Measurements from ENCODE around the gene AMN1.

AMN1 gene

DNA sequence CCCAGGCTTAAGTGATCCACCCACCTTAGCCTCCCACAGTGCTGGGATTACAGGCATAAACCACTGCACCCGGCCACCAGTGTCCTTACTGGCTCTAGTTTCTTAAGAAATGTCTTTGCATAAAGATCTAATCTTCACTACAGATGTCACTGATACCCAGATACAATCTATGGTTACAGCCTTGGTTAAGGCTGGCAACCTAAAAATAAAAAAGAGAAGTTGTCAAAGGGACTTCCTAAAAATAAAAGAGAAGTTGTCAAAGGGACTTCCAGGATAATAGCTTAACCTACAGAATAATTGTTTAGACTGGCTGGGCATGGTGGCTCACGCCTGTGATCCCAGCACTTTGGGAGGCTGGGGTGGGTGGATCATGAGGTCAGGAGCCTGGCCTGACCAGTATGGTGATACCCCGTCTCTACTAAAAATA lies 41.7 kb downstream of the AMN1 start:
- WGBS = 100% methylated on average over 3 of the region's 3 CpGs

DNA sequence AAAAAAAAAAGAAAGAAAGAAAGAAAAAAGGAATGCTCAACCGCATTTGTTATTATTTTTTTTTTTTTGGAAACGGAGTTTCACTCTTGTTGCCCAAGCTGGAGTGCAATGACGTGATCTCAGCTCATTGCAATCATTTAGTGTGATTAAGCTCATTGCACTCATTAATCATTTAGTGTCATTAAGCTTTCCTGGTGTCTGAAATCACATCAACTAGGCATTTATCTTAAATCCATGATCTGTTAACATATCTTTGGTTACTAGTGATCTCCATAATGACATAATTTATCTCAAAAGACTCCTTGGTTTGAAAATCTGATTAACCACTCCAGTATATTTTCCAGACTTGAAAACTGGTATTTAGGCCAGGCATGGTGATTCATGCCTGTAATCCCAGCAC lies 43.0 kb downstream of the AMN1 start:
- Histone ChIP-seq H3K4me2 (ENCODE audit: low read length, poor library complexity, severe bottlenecking) (no peak overlapping the region), H3K4me1 (ENCODE audit: control insufficient read depth, insufficient read depth, low read depth, low read length) (no peaks in the 10 kb centered on the region), H3K23ac (ENCODE audit: low read length in 2 of 2) (no peak overlapping the region), H4K91ac (ENCODE audit: low read length) (no peak overlapping the region), H3K9me3 (ENCODE audit: control insufficient read depth, low read length) (peaks cover 21% of the 10 kb centered on the region), H3K14ac (ENCODE audit: low read length in 2 of 2) (no peak overlapping the region), H3K36me3 (ENCODE audit: control insufficient read depth in 1 of 2, insufficient read depth in 2 of 2, low read depth in 1 of 2, low read length in 2 of 2) (peaks cover 0 to 4% of the 10 kb centered on the region in 2 experiments), H2BK5ac (ENCODE audit: low read depth, low read length, poor library complexity, severe bottlenecking) (no peak overlapping the region), H3K27me3 (ENCODE audit: control insufficient read depth in 1 of 2, insufficient read depth in 1 of 2, low read length in 2 of 2) (no peaks in the 10 kb centered on the region), H2BK120ac (ENCODE audit: low read depth, low read length) (no peak overlapping the region), H2BK12ac (ENCODE audit: low read length in 2 of 2) (no peak overlapping the region), H3K18ac (ENCODE audit: low read depth in 1 of 2, low read length in 2 of 2) (no peak overlapping the region), H4K8ac (ENCODE audit: low read length) (no peak overlapping the region), H3K4me3 (ENCODE audit: insufficient read depth in 1 of 2, low read depth in 1 of 2, low read length in 2 of 2) (no peak overlapping the region), H2BK15ac (ENCODE audit: low read depth, poor library complexity, severe bottlenecking) (no peak overlapping the region), H2AFZ (ENCODE audit: low read depth, low read length) (no peak overlapping the region), H3K4ac (ENCODE audit: low read depth in 1 of 2, low read length in 2 of 2) (no peak overlapping the region), H3K9ac (ENCODE audit: low read length) (no peak overlapping the region), H3K79me1 (replicated peaks; ENCODE audit: low read length, poor library complexity, severe bottlenecking) (no peaks in the 10 kb centered on the region), H2AK5ac (ENCODE audit: low read length, severe bottlenecking) (no peak overlapping the region), H3K27ac (ENCODE audit: low read length, poor library complexity, severe bottlenecking) (no peak overlapping the region)
- WGBS = 90% methylated on average over 2 of the region's 3 CpGs
- DNase-seq = no peak

More for the DNA sequence above, 41.7 kb downstream of the AMN1 start:
- Histone ChIP-seq H3K27ac (ENCODE audit: low read length, poor library complexity, severe bottlenecking) (no peak overlapping the region), H2BK5ac (ENCODE audit: low read depth, low read length, poor library complexity, severe bottlenecking) (no peak overlapping the region), H2AK5ac (ENCODE audit: low read length, severe bottlenecking) (no peak overlapping the region), H2BK15ac (ENCODE audit: low read depth, poor library complexity, severe bottlenecking) (no peak overlapping the region), H3K36me3 (ENCODE audit: control insufficient read depth in 1 of 2, insufficient read depth in 2 of 2, low read depth in 1 of 2, low read length in 2 of 2) (peaks cover 0 to 4% of the 10 kb centered on the region in 2 experiments), H3K27me3 (ENCODE audit: control insufficient read depth in 1 of 2, insufficient read depth in 1 of 2, low read length in 2 of 2) (no peaks in the 10 kb centered on the region), H4K8ac (ENCODE audit: low read length) (no peak overlapping the region), H3K4me1 (ENCODE audit: control insufficient read depth, insufficient read depth, low read depth, low read length) (no peaks in the 10 kb centered on the region), H3K9ac (ENCODE audit: low read length) (no peak overlapping the region), H3K14ac (ENCODE audit: low read length in 2 of 2) (peak overlapping the region in 1 of 2 experiments; percentile 55), H3K4ac (ENCODE audit: low read depth in 1 of 2, low read length in 2 of 2) (no peak overlapping the region), H2BK12ac (ENCODE audit: low read length in 2 of 2) (no peak overlapping the region), H3K9me3 (ENCODE audit: control insufficient read depth, low read length) (peaks cover 21% of the 10 kb centered on the region), H3K23ac (ENCODE audit: low read length in 2 of 2) (no peak overlapping the region), H3K4me2 (ENCODE audit: low read length, poor library complexity, severe bottlenecking) (no peak overlapping the region), H4K91ac (ENCODE audit: low read length) (no peak overlapping the region), H2AFZ (ENCODE audit: low read depth, low read length) (no peak overlapping the region), H3K4me3 (ENCODE audit: insufficient read depth in 1 of 2, low read depth in 1 of 2, low read length in 2 of 2) (no peak overlapping the region), H3K79me1 (replicated peaks; ENCODE audit: low read length, poor library complexity, severe bottlenecking) (no peaks in the 10 kb centered on the region), H3K18ac (ENCODE audit: low read depth in 1 of 2, low read length in 2 of 2) (no peak overlapping the region), H2BK120ac (ENCODE audit: low read depth, low read length) (no peak overlapping the region)
- DNase-seq = no peak

DNA sequence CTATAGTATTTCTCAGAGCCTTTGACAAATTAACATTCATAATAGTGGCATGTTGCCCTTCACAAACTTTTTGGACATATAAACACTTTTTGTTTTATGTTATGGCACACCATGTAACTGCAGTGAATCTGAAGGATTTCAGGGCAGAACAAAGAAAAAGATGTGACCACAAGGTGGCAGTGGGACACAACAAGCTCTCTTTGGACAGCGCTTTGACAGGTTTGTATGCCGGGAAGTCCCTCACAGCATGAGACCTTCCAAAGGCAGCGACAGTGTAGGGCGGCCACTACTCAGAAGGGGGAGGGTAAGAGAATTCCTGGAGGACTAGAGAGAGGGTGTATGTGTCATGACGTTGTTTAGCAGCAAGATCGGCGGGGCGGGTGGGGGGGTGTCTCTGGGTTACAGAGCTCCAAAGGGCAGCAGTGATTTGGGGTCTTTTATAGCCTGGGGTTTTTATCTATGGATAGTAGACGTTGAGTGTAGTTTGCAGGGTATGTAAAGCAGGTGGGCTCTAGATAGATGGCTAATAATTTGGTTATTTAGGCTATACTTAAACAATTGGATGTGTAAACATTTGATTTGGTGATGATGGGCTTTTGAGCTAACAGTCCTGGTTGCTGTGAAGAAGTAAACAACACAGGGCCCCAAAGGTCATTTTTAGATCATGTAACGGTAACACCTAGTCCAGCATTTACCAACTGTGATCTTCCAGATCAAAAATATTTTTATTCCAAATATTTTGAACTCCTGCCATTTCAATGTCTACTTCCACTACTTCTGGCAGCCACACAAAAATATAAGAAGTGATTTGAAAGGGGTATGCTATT lies 46.5 kb downstream of the AMN1 start:
- H2BK12ac ChIP-seq (ENCODE audit: low read length in 2 of 2) = no peak overlapping the region
- no peak overlapping the region for H3K18ac ChIP-seq (ENCODE audit: low read depth in 1 of 2, low read length in 2 of 2)
- H2BK5ac ChIP-seq (ENCODE audit: low read depth, low read length, poor library complexity, severe bottlenecking) = no peak overlapping the region
- no peak overlapping the region for H2AFZ ChIP-seq (ENCODE audit: low read depth, low read length)
- H3K14ac ChIP-seq (ENCODE audit: low read length in 2 of 2) = no peak overlapping the region
- H3K4me3 ChIP-seq (ENCODE audit: insufficient read depth in 1 of 2, low read depth in 1 of 2, low read length in 2 of 2) = no peak overlapping the region
- 26% methylated on average over 9 of the region's 10 CpGs for WGBS
- peak; percentile 86 for DNase-seq
- H2AK5ac ChIP-seq (ENCODE audit: low read length, severe bottlenecking) = no peak overlapping the region
- H3K23ac ChIP-seq (ENCODE audit: low read length in 2 of 2) = no peak overlapping the region
- H3K27me3 ChIP-seq (ENCODE audit: control insufficient read depth in 1 of 2, insufficient read depth in 1 of 2, low read length in 2 of 2) = no peaks in the 10 kb centered on the region
- H3K4ac ChIP-seq (ENCODE audit: low read depth in 1 of 2, low read length in 2 of 2) = no peak overlapping the region
- no peak overlapping the region for H3K27ac ChIP-seq (ENCODE audit: low read length, poor library complexity, severe bottlenecking)
- no peak overlapping the region for H2BK120ac ChIP-seq (ENCODE audit: low read depth, low read length)
- no peak overlapping the region for H3K4me2 ChIP-seq (ENCODE audit: low read length, poor library complexity, severe bottlenecking)
- H3K9ac ChIP-seq (ENCODE audit: low read length) = no peak overlapping the region
- H3K36me3 ChIP-seq (ENCODE audit: control insufficient read depth in 1 of 2, insufficient read depth in 2 of 2, low read depth in 1 of 2, low read length in 2 of 2) = no peaks in the 10 kb centered on the region
- no peak overlapping the region for H4K91ac ChIP-seq (ENCODE audit: low read length)
- H3K4me1 ChIP-seq (ENCODE audit: control insufficient read depth, insufficient read depth, low read depth, low read length) = no peaks in the 10 kb centered on the region
- no peak overlapping the region for H2BK15ac ChIP-seq (ENCODE audit: low read depth, poor library complexity, severe bottlenecking)
- peaks cover 21% of the 10 kb centered on the region for H3K9me3 ChIP-seq (ENCODE audit: control insufficient read depth, low read length)
- no peak overlapping the region for H4K8ac ChIP-seq (ENCODE audit: low read length)
- no peaks in the 10 kb centered on the region for H3K79me1 ChIP-seq (replicated peaks; ENCODE audit: low read length, poor library complexity, severe bottlenecking)

DNA sequence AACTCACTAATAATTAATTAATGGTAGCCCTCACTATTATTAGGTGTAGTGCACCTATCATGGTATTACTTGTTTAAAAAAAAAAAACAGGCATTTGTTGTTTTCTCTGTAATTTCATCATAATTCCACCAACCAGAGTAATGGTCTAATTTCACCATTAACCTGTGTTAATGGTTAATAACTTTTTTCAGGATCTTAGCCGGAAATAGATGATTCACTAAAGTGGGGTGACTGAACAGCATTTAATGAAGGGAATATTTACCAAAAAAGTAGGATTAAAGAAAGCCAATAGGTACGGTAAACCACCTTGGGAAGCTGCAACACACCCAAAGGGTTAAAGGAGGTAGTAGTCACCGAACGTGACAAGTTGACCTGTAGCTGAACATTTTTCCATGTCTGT lies 56.3 kb downstream of the AMN1 start:
- peaks cover 13% of the 10 kb centered on the region for H3K9me3 ChIP-seq (ENCODE audit: control insufficient read depth, low read length)
- no peak overlapping the region for H3K4me3 ChIP-seq (ENCODE audit: insufficient read depth in 1 of 2, low read depth in 1 of 2, low read length in 2 of 2)
- H2BK120ac ChIP-seq (ENCODE audit: low read depth, low read length) = no peak overlapping the region
- no peak overlapping the region for H2BK5ac ChIP-seq (ENCODE audit: low read depth, low read length, poor library complexity, severe bottlenecking)
- no peak overlapping the region for H4K91ac ChIP-seq (ENCODE audit: low read length)
- no peak overlapping the region for H3K18ac ChIP-seq (ENCODE audit: low read depth in 1 of 2, low read length in 2 of 2)
- peaks cover 0 to 20% of the 10 kb centered on the region in 2 experiments for H3K36me3 ChIP-seq (ENCODE audit: control insufficient read depth in 1 of 2, insufficient read depth in 2 of 2, low read depth in 1 of 2, low read length in 2 of 2)
- H2BK15ac ChIP-seq (ENCODE audit: low read depth, poor library complexity, severe bottlenecking) = no peak overlapping the region
- H3K4ac ChIP-seq (ENCODE audit: low read depth in 1 of 2, low read length in 2 of 2) = no peak overlapping the region
- no peak overlapping the region for H3K9ac ChIP-seq (ENCODE audit: low read length)
- H2AFZ ChIP-seq (ENCODE audit: low read depth, low read length) = no peak overlapping the region
- H3K4me1 ChIP-seq (ENCODE audit: control insufficient read depth, insufficient read depth, low read depth, low read length) = no peaks in the 10 kb centered on the region
- no peak overlapping the region for H3K23ac ChIP-seq (ENCODE audit: low read length in 2 of 2)
- H2BK12ac ChIP-seq (ENCODE audit: low read length in 2 of 2) = no peak overlapping the region
- no peak overlapping the region for H4K8ac ChIP-seq (ENCODE audit: low read length)
- no peaks in the 10 kb centered on the region for H3K27me3 ChIP-seq (ENCODE audit: control insufficient read depth in 1 of 2, insufficient read depth in 1 of 2, low read length in 2 of 2)
- DNase-seq = no peak
- H3K79me1 ChIP-seq (replicated peaks; ENCODE audit: low read length, poor library complexity, severe bottlenecking) = no peaks in the 10 kb centered on the region
- WGBS = 95% methylated on average over 2 of the region's 4 CpGs
- no peak overlapping the region for H2AK5ac ChIP-seq (ENCODE audit: low read length, severe bottlenecking)
- H3K14ac ChIP-seq (ENCODE audit: low read length in 2 of 2) = no peak overlapping the region
- H3K4me2 ChIP-seq (ENCODE audit: low read length, poor library complexity, severe bottlenecking) = no peak overlapping the region
- no peak overlapping the region for H3K27ac ChIP-seq (ENCODE audit: low read length, poor library complexity, severe bottlenecking)
